Measurements from ENCODE around the gene TMEM245. TPM values are rescaled to one million over a fixed set of nuclear protein-coding genes. Genes with fewer than 3 reads are reported as not detected.

The TMEM245 gene
- polyA plus RNA-seq, 1 experiment: 30.4 TPM

- ChIA-PET CTCF (no interaction called here), POLR2A (no interaction called here)
- H3K4me3 ChIP-seq (ENCODE audit: low read depth, low read length): no peak overlapping the region
- H3K36me3 ChIP-seq (ENCODE audit: control insufficient read depth, insufficient read depth, low read length): no peaks in the 10 kb centered on the region
- no peak for DNase-seq (ENCODE audit: low read depth)
- TF ChIP-seq CTCF (IDR thresholded peaks at IDR 0.05; ENCODE audit: insufficient read depth, low read depth, low read length): no peak
- no peaks in the 10 kb centered on the region for H3K27me3 ChIP-seq (ENCODE audit: control insufficient read depth, insufficient read depth, low read length)
Measured at GRCh38 chr9:109113892-109114609, 5.7 kb downstream of the TMEM245 start.

- H3K27me3 ChIP-seq (ENCODE audit: control insufficient read depth, insufficient read depth, low read length): no peaks in the 10 kb centered on the region
- ChIA-PET CTCF (no interaction called here), POLR2A (no interaction called here)
- TF ChIP-seq CTCF (IDR thresholded peaks at IDR 0.05; ENCODE audit: insufficient read depth, low read depth, low read length): no peak
- H3K4me3 ChIP-seq (ENCODE audit: low read depth, low read length): no peak overlapping the region
- H3K36me3 ChIP-seq (ENCODE audit: control insufficient read depth, insufficient read depth, low read length): no peaks in the 10 kb centered on the region
- no peak for DNase-seq (ENCODE audit: low read depth)
Measured at GRCh38 chr9:109113254-109113653, 6.5 kb downstream of the TMEM245 start.

GRCh38 chr9:109110329-109111021, 9.3 kb downstream of the TMEM245 start:
- no peak overlapping the region for H3K4me3 ChIP-seq (ENCODE audit: low read depth, low read length)
- ChIA-PET POLR2A (no interaction called here), CTCF (interaction anchor here (1.3 kb wide), 1 partner anchor 10 kb away, joined by 3 read pairs; no protein-coding TSS in a partner anchor)
- no peak for DNase-seq (ENCODE audit: low read depth)
- peaks cover 2% of the 10 kb centered on the region; the same call in 1 of the 2 replicates for H3K36me3 ChIP-seq (ENCODE audit: control insufficient read depth, insufficient read depth, low read length)
- no peak for TF ChIP-seq CTCF (IDR thresholded peaks at IDR 0.05; ENCODE audit: insufficient read depth, low read depth, low read length)
- no peaks in the 10 kb centered on the region for H3K27me3 ChIP-seq (ENCODE audit: control insufficient read depth, insufficient read depth, low read length)

- no peak for TF ChIP-seq CTCF (IDR thresholded peaks at IDR 0.05; ENCODE audit: insufficient read depth, low read depth, low read length)
- H3K4me3 ChIP-seq (ENCODE audit: low read depth, low read length): no peak overlapping the region
- ChIA-PET CTCF (interaction anchor here (0.6 to 1.3 kb wide), 3 partner anchors 10 to 529 kb away, joined by 3 to 4 read pairs (median 3); no protein-coding TSS in a partner anchor), POLR2A (no interaction called here)
- DNase-seq (ENCODE audit: low read depth): no peak
- H3K27me3 ChIP-seq (ENCODE audit: control insufficient read depth, insufficient read depth, low read length): no peaks in the 10 kb centered on the region
- H3K36me3 ChIP-seq (ENCODE audit: control insufficient read depth, insufficient read depth, low read length): peaks cover 2% of the 10 kb centered on the region; the same call in 1 of the 2 replicates
Measured at GRCh38 chr9:109109967-109110328, 9.8 kb downstream of the TMEM245 start.

GRCh38 chr9:109108318-109108717, 11.4 kb downstream of the TMEM245 start:
- no peaks in the 10 kb centered on the region for H3K27me3 ChIP-seq (ENCODE audit: control insufficient read depth, insufficient read depth, low read length)
- POLR2A ChIA-PET: no interaction called here
- peaks cover 2% of the 10 kb centered on the region; the same call in 1 of the 2 replicates for H3K36me3 ChIP-seq (ENCODE audit: control insufficient read depth, insufficient read depth, low read length)
- CTCF ChIA-PET: interaction anchor here (1.2 kb wide), 1 partner anchor 10 kb away, joined by 4 read pairs; no protein-coding TSS in a partner anchor
- no peak for DNase-seq (ENCODE audit: low read depth)
- H3K4me3 ChIP-seq (ENCODE audit: low read depth, low read length): no peak overlapping the region
- TF ChIP-seq CTCF (IDR thresholded peaks at IDR 0.05; ENCODE audit: insufficient read depth, low read depth, low read length): no peak
